ENCODE results near the gene TEAD1.

Gene TEAD1

GRCh38 chr11:12673924-12674570 is at the start of gene TEAD1:
TSS of gene TEAD1 (plus strand) at chr11:12674421.
- TF ChIP-seq CTCF (IDR thresholded peaks at IDR 0.05; ENCODE audit: insufficient read depth, low read depth, low read length, missing control alignments) = no peak
- peak within 1 kb of the TSS; percentile 81 for H3K4me3 ChIP-seq (ENCODE audit: low read depth, low read length)
- DNase-seq (ENCODE audit: low read depth) = peak; percentile 94

GRCh38 chr11:12624595-12624994 is 49.6 kb upstream of the TEAD1 start:
- no peak for TF ChIP-seq CTCF (IDR thresholded peaks at IDR 0.05; ENCODE audit: insufficient read depth, low read depth, low read length, missing control alignments)
- DNase-seq (ENCODE audit: low read depth) = no peak
- H3K4me3 ChIP-seq (ENCODE audit: low read depth, low read length) = no peak overlapping the region

- no peak overlapping the region for H3K4me3 ChIP-seq (ENCODE audit: low read depth, low read length)
- DNase-seq (ENCODE audit: low read depth) = no peak
- TF ChIP-seq CTCF (IDR thresholded peaks at IDR 0.05; ENCODE audit: insufficient read depth, low read depth, low read length, missing control alignments) = no peak
Measured at GRCh38 chr11:12625438-12626071, 48.7 kb upstream of the TEAD1 start.

- TF ChIP-seq CTCF (IDR thresholded peaks at IDR 0.05; ENCODE audit: insufficient read depth, low read depth, low read length, missing control alignments) = no peak
- no peak for DNase-seq (ENCODE audit: low read depth)
- no peak overlapping the region for H3K4me3 ChIP-seq (ENCODE audit: low read depth, low read length)
Measured at GRCh38 chr11:12626616-12627015, 47.6 kb upstream of the TEAD1 start.

GRCh38 chr11:12628314-12628713 is 45.9 kb upstream of the TEAD1 start:
- DNase-seq (ENCODE audit: low read depth) = no peak
- no peak overlapping the region for H3K4me3 ChIP-seq (ENCODE audit: low read depth, low read length)
- TF ChIP-seq CTCF (IDR thresholded peaks at IDR 0.05; ENCODE audit: insufficient read depth, low read depth, low read length, missing control alignments) = no peak

GRCh38 chr11:12629601-12630313 is 44.5 kb upstream of the TEAD1 start:
- DNase-seq (ENCODE audit: low read depth) = no peak

More at GRCh38 chr11:12629601-12630313, 44.5 kb upstream of the TEAD1 start:
- H3K4me3 ChIP-seq (ENCODE audit: low read depth, low read length) = no peak overlapping the region
- TF ChIP-seq CTCF (IDR thresholded peaks at IDR 0.05; ENCODE audit: insufficient read depth, low read depth, low read length, missing control alignments) = no peak

Data from GM12865 (cell line).